Inflammatory macrophage treated with lipopolysaccharide for 1 hour (primary cell): ENCODE measurements around the gene SLC1A1.

ENCODE experiments used
- DNase-seq, 2 donors: peaks; one replicate each; pipeline ENCODE4 v3.0.0-alpha.2; 2020 to 2022

Gene SLC1A1

DNA sequence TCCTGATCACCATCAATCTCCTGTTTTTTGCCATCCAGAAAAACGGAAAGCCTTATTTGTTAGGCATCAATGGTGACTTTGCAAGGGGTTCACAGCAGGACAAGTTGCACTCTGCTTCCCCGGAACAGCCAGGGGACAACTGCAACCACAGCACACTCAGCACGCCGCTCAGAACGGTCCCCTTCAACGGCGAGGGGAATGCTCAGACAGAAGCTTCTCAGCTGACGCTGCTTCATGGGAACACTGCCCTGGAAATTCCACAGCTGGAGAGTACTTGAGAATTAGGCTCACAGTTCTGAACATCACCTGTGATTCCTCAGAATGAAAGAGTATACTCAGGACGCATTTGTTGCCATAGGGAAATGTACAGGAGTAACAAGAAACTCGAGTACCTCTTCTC lies 131.7 kb downstream of the SLC1A1 start:
- DNase-seq, result no peak

DNA sequence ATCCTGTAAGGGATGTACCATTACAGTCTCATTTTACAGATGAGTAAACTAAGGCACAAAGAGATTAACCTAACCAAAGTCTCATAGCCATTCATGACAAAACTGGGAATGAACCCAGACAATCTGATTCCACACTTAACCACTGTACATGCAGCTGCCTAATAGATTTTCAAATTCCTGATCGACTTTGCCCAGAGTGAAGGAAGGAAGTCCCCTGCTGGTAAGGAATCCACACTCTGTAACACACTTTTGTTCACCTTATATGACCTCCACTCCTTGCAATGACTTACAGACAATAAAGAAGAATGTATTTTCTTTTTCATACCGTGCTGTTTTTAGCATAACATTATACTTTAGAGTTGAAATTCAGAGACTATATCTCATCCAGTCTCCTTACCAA lies 140.6 kb downstream of the SLC1A1 start:
- DNase-seq, result no peak
